Sigmoid colon (tissue), 4 donors: ENCODE results near the gene TBL1XR1.

Source experiments
- CTCF ChIP-seq, 4 experiments: fragments of 450-650 bp in 3 of 4; fragments of 200-600 bp in 1 of 4; IDR thresholded peaks; one replicate each; pipeline ENCODE4 v1.5.1; 2016 to 2019; ENCODE audit warnings: antibody characterized with exemption in 4 of 4, mild to moderate bottlenecking in 3 of 4, moderate library complexity in 2 of 4
- EP300 ChIP-seq, 4 donors: sonication (generic); formaldehyde crosslinking; IDR thresholded peaks; one replicate each; pipeline ENCODE4 v1.6.1; 2017; ENCODE audit warnings: antibody characterized with exemption in 4 of 4
- POLR2A ChIP-seq, 2 donors: fragments of 450-650 bp; IDR thresholded peaks; one replicate each; pipeline ENCODE4 v1.6.1; 2016; ENCODE audit warnings: antibody characterized with exemption in 2 of 2, mild to moderate bottlenecking in 2 of 2, moderate library complexity in 2 of 2
- POLR2AphosphoS5 ChIP-seq, 4 donors: sonication (generic); formaldehyde crosslinking; IDR thresholded peaks; one replicate each; pipeline ENCODE4 v1.6.1; 2017; ENCODE audit warnings: antibody characterized with exemption in 4 of 4

- TF ChIP-seq CTCF (IDR thresholded peaks at IDR 0.05) (no peak), POLR2A (IDR thresholded peaks at IDR 0.05) (no peak), EP300 (IDR thresholded peaks at IDR 0.05) (no peak), POLR2AphosphoS5 (IDR thresholded peaks at IDR 0.05) (no peak)
Measured at GRCh38 chr3:177186306-177186705, 11.0 kb downstream of the TBL1XR1 start.
